ENCODE results near the gene CAMKK1. TPM values are rescaled to one million over a fixed set of nuclear protein-coding genes. Genes with fewer than 3 reads are reported as not detected.

CAMKK1 gene
- total and polyA plus RNA-seq, 2 of the 4 experiments (the other 2 are of a cell fraction) = 4.1 to 8.2 TPM

DNA sequence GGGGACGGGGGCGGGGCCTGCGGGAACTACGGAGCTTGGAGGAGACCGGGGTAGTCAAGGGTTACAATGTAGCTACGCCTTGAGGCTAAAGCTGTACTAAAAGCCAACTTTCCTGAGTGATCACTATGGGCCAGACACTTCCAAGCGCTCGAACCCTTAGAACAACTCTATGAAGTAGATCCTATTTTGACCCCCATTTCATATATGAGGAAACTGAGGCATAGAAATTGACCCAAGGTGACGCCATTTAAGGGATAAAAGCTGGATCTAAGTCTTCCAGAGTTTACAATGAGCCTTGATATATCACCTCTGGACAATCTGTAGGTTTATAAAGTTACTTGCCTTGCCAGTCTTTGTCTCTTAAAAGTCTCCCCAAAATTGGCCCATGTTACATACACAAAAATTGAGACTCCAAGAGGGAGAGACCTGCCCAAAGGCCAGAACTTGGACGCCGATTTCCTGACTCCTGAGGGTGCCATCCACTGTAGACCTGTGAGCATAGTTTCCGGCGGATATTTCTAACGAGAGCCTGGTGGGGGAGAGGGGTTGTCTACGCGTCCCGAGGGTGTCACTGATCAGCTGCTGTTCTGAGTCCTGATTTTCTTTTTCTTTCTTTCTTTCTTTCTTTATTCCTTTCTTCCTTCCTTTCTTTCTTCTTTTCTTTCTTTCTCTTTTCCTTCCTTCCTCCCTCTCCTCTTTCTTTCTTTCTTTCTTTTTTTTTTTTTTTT lies 46.3 kb downstream of the CAMKK1 start:
- TF ChIP-seq BHLHE40 (IDR thresholded peaks at IDR 0.05; ENCODE audit: low read depth, low read length) (no peak), RAD21 (IDR thresholded peaks at IDR 0.05; ENCODE audit: low read length) (no peak), RCOR1 (IDR thresholded peaks at IDR 0.05; ENCODE audit: insufficient replicate concordance, low read length) (no peak), FOS (IDR thresholded peaks at IDR 0.05; ENCODE audit: low read depth, low read length) (no peak), SMC3 (IDR thresholded peaks at IDR 0.05; ENCODE audit: low read depth, low read length) (no peak), RFX5 (IDR thresholded peaks at IDR 0.05; ENCODE audit: low read depth, low read length) (no peak), MAFK (IDR thresholded peaks at IDR 0.05; ENCODE audit: low read depth, low read length) (no peak), POLR2A (IDR thresholded peaks at IDR 0.05; ENCODE audit: low read depth, low read length) (no peak), MXI1 (IDR thresholded peaks at IDR 0.05; ENCODE audit: borderline replicate concordance, low read depth, low read length) (no peak; the same call in 1 of the 2 replicates), MAZ (IDR thresholded peaks at IDR 0.05; ENCODE audit: borderline replicate concordance, low read depth, low read length) (no peak), NFE2L2 (IDR thresholded peaks at IDR 0.05; ENCODE audit: low read depth, low read length) (no peak)
- TF ChIP-seq, protein P1, sequence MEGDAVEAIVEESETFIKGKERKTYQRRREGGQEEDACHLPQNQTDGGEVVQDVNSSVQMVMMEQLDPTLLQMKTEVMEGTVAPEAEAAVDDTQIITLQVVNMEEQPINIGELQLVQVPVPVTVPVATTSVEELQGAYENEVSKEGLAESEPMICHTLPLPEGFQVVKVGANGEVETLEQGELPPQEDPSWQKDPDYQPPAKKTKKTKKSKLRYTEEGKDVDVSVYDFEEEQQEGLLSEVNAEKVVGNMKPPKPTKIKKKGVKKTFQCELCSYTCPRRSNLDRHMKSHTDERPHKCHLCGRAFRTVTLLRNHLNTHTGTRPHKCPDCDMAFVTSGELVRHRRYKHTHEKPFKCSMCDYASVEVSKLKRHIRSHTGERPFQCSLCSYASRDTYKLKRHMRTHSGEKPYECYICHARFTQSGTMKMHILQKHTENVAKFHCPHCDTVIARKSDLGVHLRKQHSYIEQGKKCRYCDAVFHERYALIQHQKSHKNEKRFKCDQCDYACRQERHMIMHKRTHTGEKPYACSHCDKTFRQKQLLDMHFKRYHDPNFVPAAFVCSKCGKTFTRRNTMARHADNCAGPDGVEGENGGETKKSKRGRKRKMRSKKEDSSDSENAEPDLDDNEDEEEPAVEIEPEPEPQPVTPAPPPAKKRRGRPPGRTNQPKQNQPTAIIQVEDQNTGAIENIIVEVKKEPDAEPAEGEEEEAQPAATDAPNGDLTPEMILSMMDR (conservative IDR thresholded peaks at IDR 0.05; ENCODE audit: low read depth, low read length) = no peak
- POLR2A ChIA-PET (ENCODE audit: unreplicated experiment) = no interaction called here
- peak overlapping the region; percentile 85 for H3K4me2 ChIP-seq (ENCODE audit: low read depth, low read length)

More for the DNA sequence above, 46.3 kb downstream of the CAMKK1 start:
- H2BK15ac ChIP-seq (ENCODE audit: low read depth, low read length) = no peak overlapping the region
- peaks cover 11% of the 10 kb centered on the region for H3K36me3 ChIP-seq (ENCODE audit: control insufficient read depth, insufficient read depth, low read length)
- no peak overlapping the region for H2BK120ac ChIP-seq (ENCODE audit: low read depth, low read length)
- H2BK20ac ChIP-seq (ENCODE audit: low read depth, low read length) = no peak overlapping the region
- intact Hi-C loops (cut with micrococcal nuclease) = loop anchor here (1.0 to 2.0 kb wide), 2 partner anchors 46 to 109 kb away; partner anchors contain the start of gene CAMKK1
- H2AK9ac ChIP-seq (replicated peaks; ENCODE audit: low read depth, low read length, poor library complexity) = no peak overlapping the region
- peaks cover 3% of the 10 kb centered on the region for H3K4me1 ChIP-seq (ENCODE audit: control insufficient read depth, insufficient read depth, low read length)
- H3K14ac ChIP-seq (replicated peaks; ENCODE audit: low read depth, low read length) = no peak overlapping the region
- H3K9ac ChIP-seq (ENCODE audit: low read depth, low read length) = no peak overlapping the region
- H3K4ac ChIP-seq (ENCODE audit: low read depth, low read length) = peak overlapping the region; percentile 26; the same call in 1 of the 2 replicates
- no peak overlapping the region for H4K91ac ChIP-seq (ENCODE audit: insufficient read depth, low read depth, low read length)
- DNase-seq = no peak
- peak overlapping the region; percentile 18; the same call in 1 of the 2 replicates for H3K4me3 ChIP-seq (ENCODE audit: insufficient read depth, low read depth, low read length)
- H3K9me3 ChIP-seq (ENCODE audit: control insufficient read depth, insufficient read depth, low read length) = no peaks in the 10 kb centered on the region
- no peak overlapping the region for H3K23ac ChIP-seq (ENCODE audit: low read depth, low read length)
- no peak overlapping the region for H3K27ac ChIP-seq (ENCODE audit: insufficient read depth, low read length)
- peak overlapping the region in 1 of 2 experiments; percentile 56; a peak in 1 of 4 replicates for H4K8ac ChIP-seq (ENCODE audit: low read depth in 2 of 2, low read length in 2 of 2)
- peaks cover 6% of the 10 kb centered on the region for H3K27me3 ChIP-seq (ENCODE audit: control insufficient read depth, insufficient read depth, low read length)
- CTCF ChIA-PET = interaction anchor here (0.5 to 3.2 kb wide), 17 partner anchors 10 to 172 kb away, joined by 3 to 18 read pairs (median 4); no protein-coding TSS in a partner anchor
- no peak overlapping the region for H3K56ac ChIP-seq (ENCODE audit: extremely low read depth, insufficient read depth, low read length)
- H3K79me1 ChIP-seq (ENCODE audit: low read depth in 1 of 2, low read length in 2 of 2) = peaks cover 20 to 32% of the 10 kb centered on the region in 2 experiments
- no peak overlapping the region for H3K18ac ChIP-seq (ENCODE audit: low read depth, low read length)
- H2AFZ ChIP-seq (replicated peaks; ENCODE audit: low read length, poor library complexity) = peak overlapping the region; percentile 60
- H4K5ac ChIP-seq (ENCODE audit: low read depth, low read length) = no peak overlapping the region
- in situ Hi-C loops (cut with MboI; ENCODE audit: low sequenced_read_pairs) = no loop called here
- dilution Hi-C loops (cut with HindIII; ENCODE audit: low sequenced_read_pairs, unreplicated experiment) = no loop called here
- peaks cover 13% of the 10 kb centered on the region; the same call in 1 of the 2 replicates for H4K20me1 ChIP-seq (ENCODE audit: insufficient read depth, low read length)
- H3K9me1 ChIP-seq (ENCODE audit: insufficient read depth, low read length) = peaks cover 9% of the 10 kb centered on the region; the same call in 1 of the 2 replicates
- H2BK5ac ChIP-seq (ENCODE audit: low read depth, low read length, poor library complexity, severe bottlenecking) = no peak overlapping the region
- ATAC-seq (ENCODE audit: low read depth) = no peak
- H2AK5ac ChIP-seq (ENCODE audit: low read depth, low read length) = no peak overlapping the region
- no TSS peak for BruUV-seq (replicated peaks)
- WGBS, 2 experiments (ENCODE audit: extremely low coverage in 2 of 2, insufficient read length in 1 of 2) = 0% methylated on average over 4 of the region's 17 CpGs; no CpG with 5 or more reads in 1 of the 2 experiments
